Heart left ventricle (tissue), 13 donors: Measurements from ENCODE around the gene IRF2.

ENCODE experiments used
- POLR2A ChIP-seq, 2 donors: fragments of 450-650 bp; IDR thresholded peaks; one replicate each; pipeline ENCODE4 v1.6.1; 2017; ENCODE audit warnings: antibody characterized with exemption in 2 of 2, mild to moderate bottlenecking in 2 of 2, moderate library complexity in 2 of 2
- TF ChIP-seq, protein P1 (sequence below), 12 donors: fragments of 200-600 bp; sonication (generic) in 4 of 12; IDR thresholded peaks; one replicate each; pipeline versions ENCODE4 v1.5.0 to v1.8.0; 2018 to 2022; ENCODE audit warnings: antibody characterized with exemption in 12 of 12, mild to moderate bottlenecking in 5 of 12
- donor health status: ischemic (EF 13 %, LVEDD 7.1; RV severe dilation, severe dysfunction).
- donor health status: DM: no; HTN: yes; CAD: no.
- donor health status: DM: no; HTN: no; CAD: no.
- donor health status: ischemic (EF 25% LVEDD 6.9; RV normal size, moderate dysfunction).
- donor health status: ischemic (EF 25% LVEDD 5.7; RV mildly dilated, moderate dysfunction).
- donor health status: ischemic (EF 35%, LVEDD 5.7; RV mildly dilated, moderate dysfunction).
- donor health status: nonischemic (EF 11% LVEDD 7.7; RV severe dilation, severe dysfunction).
- donor health status: DM: yes; HTN: yes; CAD: no.
- donor health status: PGD.
- donor health status: ischemic (EF 29% LVEDD 5.4; RV normal size, mild dysfunction).
- donor health status: nonischemic (EF 23%, LVEDD 6.1; RV moderate dilation, normal function).

DNA sequence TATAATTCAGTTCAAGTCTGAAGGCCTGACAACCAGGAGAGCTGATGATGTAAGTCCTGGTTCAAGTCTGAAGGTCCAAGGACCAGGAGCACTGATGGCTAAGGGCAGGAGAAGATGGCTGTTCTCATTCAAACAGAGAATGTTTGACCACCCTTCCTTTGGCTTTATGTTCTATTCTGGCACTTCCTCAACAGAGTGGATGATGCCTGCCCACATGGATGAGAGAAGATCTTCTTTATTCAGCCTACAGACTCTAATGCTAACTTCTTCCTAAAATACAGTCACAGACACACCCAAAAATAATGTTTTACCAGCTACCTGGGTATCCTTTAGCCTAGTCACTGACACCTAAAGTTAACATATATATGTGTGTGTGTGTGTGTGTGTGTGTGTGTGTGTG is 25.6 kb upstream of the IRF2 start:
- TF ChIP-seq, protein P1, sequence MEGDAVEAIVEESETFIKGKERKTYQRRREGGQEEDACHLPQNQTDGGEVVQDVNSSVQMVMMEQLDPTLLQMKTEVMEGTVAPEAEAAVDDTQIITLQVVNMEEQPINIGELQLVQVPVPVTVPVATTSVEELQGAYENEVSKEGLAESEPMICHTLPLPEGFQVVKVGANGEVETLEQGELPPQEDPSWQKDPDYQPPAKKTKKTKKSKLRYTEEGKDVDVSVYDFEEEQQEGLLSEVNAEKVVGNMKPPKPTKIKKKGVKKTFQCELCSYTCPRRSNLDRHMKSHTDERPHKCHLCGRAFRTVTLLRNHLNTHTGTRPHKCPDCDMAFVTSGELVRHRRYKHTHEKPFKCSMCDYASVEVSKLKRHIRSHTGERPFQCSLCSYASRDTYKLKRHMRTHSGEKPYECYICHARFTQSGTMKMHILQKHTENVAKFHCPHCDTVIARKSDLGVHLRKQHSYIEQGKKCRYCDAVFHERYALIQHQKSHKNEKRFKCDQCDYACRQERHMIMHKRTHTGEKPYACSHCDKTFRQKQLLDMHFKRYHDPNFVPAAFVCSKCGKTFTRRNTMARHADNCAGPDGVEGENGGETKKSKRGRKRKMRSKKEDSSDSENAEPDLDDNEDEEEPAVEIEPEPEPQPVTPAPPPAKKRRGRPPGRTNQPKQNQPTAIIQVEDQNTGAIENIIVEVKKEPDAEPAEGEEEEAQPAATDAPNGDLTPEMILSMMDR (IDR thresholded peaks at IDR 0.05), result no peak
- TF ChIP-seq POLR2A (IDR thresholded peaks at IDR 0.05), result no peak
